Endothelial cell of umbilical vein (primary cell): ENCODE data around the gene KIF26B. TPM values are rescaled to one million over a fixed set of nuclear protein-coding genes. Genes with fewer than 3 reads are reported as not detected.

Experiments
- BruUV-seq: library from RNA; stranded (reverse); fragments of 400-500 nt; replicated peaks from 2 replicates; lab custom pipeline; 2021; lab: Mats Ljungman, UMichigan
- CTCF ChIA-PET: fragments of 300-600, 350-600 bp; sonication (Branson Sonifier 250); formaldehyde crosslinking; loops from one replicate; lab custom pipeline; 2021; ENCODE audit warnings: antibody characterized with exemption, inconsistent platforms; lab: Charles Lee
- POLR2A ChIA-PET: fragments of 300-600, 350-600 bp; sonication (Branson Sonifier 250); formaldehyde crosslinking; loops from one replicate; lab custom pipeline; 2021; ENCODE audit warnings: antibody characterized with exemption, inconsistent platforms; lab: Charles Lee
- DNase-seq: peaks from one replicate; pipeline ENCODE4 v3.0.0-alpha.2; 2011; ENCODE audit warnings: low read depth, low spot score
- FAIRE-seq: peaks from 2 replicates; lab custom pipeline; 2011; peaks lifted over from hg19 to GRCh38; lab: Jason Lieb, UNC
- H2AFZ ChIP-seq: 2 replicates; pipeline ENCODE4 v1.6.0; 2012; ENCODE audit warnings: low read depth, low read length, control low read depth, inconsistent platforms
- H3K27ac ChIP-seq: 2 replicates; pipeline ENCODE4 v1.5.1; 2011; ENCODE audit warnings: low read depth, mild to moderate bottlenecking, control low read depth, low read length, moderate library complexity; ENCODE audit not compliant: insufficient read depth
- H3K27me3 ChIP-seq, 2 experiments: 2 replicates each; pipeline versions ENCODE4 v1.6.0 to v1.6.1; 2011; ENCODE audit warnings: low read length in 2 of 2, mixed read lengths in 1 of 2; ENCODE audit not compliant: control insufficient read depth in 2 of 2, insufficient read depth in 2 of 2
- H3K36me3 ChIP-seq, 2 experiments: 2 replicates in 1 of 2; 3 replicates in 1 of 2; pipeline ENCODE4 v1.5.1; 2011; ENCODE audit warnings: low read length in 2 of 2, mild to moderate bottlenecking in 1 of 2, moderate library complexity in 1 of 2; ENCODE audit not compliant: control insufficient read depth in 2 of 2, insufficient read depth in 2 of 2; ENCODE audit errors: extremely low read depth in 1 of 2
- H3K4me1 ChIP-seq: 3 replicates; pipeline ENCODE4 v1.5.1; 2011; ENCODE audit warnings: mild to moderate bottlenecking, low read length; ENCODE audit not compliant: control insufficient read depth, insufficient read depth; ENCODE audit errors: extremely low read depth
- H3K4me2 ChIP-seq: 2 replicates; pipeline ENCODE4 v1.6.1; 2011; ENCODE audit warnings: low read length, control low read depth, mixed read lengths; ENCODE audit not compliant: insufficient read depth
- H3K4me3 ChIP-seq, 3 experiments: fragments of 200-600 bp in 1 of 3; sonication (generic), shearing (Covaris generic) in 1 of 3; replicated peaks in 1 of 3; 2 replicates each; pipeline ENCODE4 v1.5.1; 2011 to 2016; ENCODE audit warnings: control low read depth in 3 of 3, low read length in 3 of 3, mild to moderate bottlenecking in 2 of 3, inconsistent platforms in 1 of 3, low read depth in 1 of 3, moderate library complexity in 1 of 3; ENCODE audit not compliant: insufficient read depth in 1 of 3
- H3K79me2 ChIP-seq: 2 replicates; pipeline ENCODE4 v1.6.0; 2012; ENCODE audit warnings: low read length, inconsistent platforms; ENCODE audit not compliant: control insufficient read depth, insufficient read depth
- H3K9ac ChIP-seq: replicated peaks from 2 replicates; pipeline ENCODE3; 2011; ENCODE audit warnings: low read length, control low read depth; ENCODE audit not compliant: insufficient read depth; ENCODE audit errors: extremely low read depth
- H3K9me1 ChIP-seq: replicated peaks from 3 replicates; pipeline ENCODE4 v1.6.0; 2011; ENCODE audit warnings: mild to moderate bottlenecking, low read length; ENCODE audit not compliant: control insufficient read depth, insufficient read depth; ENCODE audit errors: extremely low read depth
- H3K9me3 ChIP-seq: replicated peaks from 2 replicates; pipeline ENCODE4 v1.5.1; 2012; ENCODE audit warnings: low read length, inconsistent platforms; ENCODE audit not compliant: control insufficient read depth, insufficient read depth
- H4K20me1 ChIP-seq: replicated peaks from 2 replicates; pipeline ENCODE3; 2011; ENCODE audit warnings: mild to moderate bottlenecking, low read length; ENCODE audit not compliant: control insufficient read depth, insufficient read depth; ENCODE audit errors: extremely low read depth
- EZH2 ChIP-seq: IDR thresholded peaks from 2 replicates; pipeline ENCODE4 v1.6.1; 2012; ENCODE audit warnings: borderline replicate concordance, low read depth, mild to moderate bottlenecking, moderate library complexity, low read length, inconsistent platforms; ENCODE audit not compliant: severe bottlenecking
- FOS ChIP-seq: IDR thresholded peaks from 2 replicates; pipeline ENCODE4 v1.6.1; 2011; ENCODE audit warnings: mild to moderate bottlenecking, low read length, moderate library complexity, borderline replicate concordance; ENCODE audit not compliant: insufficient read depth
- GATA2 ChIP-seq: IDR thresholded peaks from 2 replicates; pipeline ENCODE4 v1.7.0; 2011; ENCODE audit warnings: low read depth, mild to moderate bottlenecking, moderate library complexity, mixed read lengths, low read length; ENCODE audit not compliant: insufficient read length, insufficient read depth
- JUN ChIP-seq: IDR thresholded peaks from 2 replicates; pipeline ENCODE4 v1.6.1; 2011; ENCODE audit warnings: borderline replicate concordance, low read depth; ENCODE audit not compliant: insufficient read length, insufficient read depth
- MYC ChIP-seq: IDR thresholded peaks from one replicate; pipeline ENCODE4 v1.6.1; 2011; ENCODE audit warnings: mild to moderate bottlenecking, low read depth, low read length
- POLR2A ChIP-seq: IDR thresholded peaks from 2 replicates; pipeline ENCODE4 v1.6.1; 2012; ENCODE audit warnings: low read depth, mild to moderate bottlenecking, control low read depth, low read length
- POLR2AphosphoS5 ChIP-seq: IDR thresholded peaks from 2 replicates; pipeline ENCODE4 v1.6.1; 2012; ENCODE audit warnings: low read depth, mild to moderate bottlenecking, control low read depth, low read length, moderate library complexity; ENCODE audit not compliant: insufficient read depth
- dilution Hi-C: fragments of 300-500 bp; cut with MboI; formaldehyde crosslinking; loops from one replicate; pipeline ENCODE4 v1.15.0; 2019; ENCODE audit warnings: low sequenced_read_pairs; ENCODE audit not compliant: extremely low pct_ligation_motif_present
- intact Hi-C: fragments of 100-400 bp; cut with micrococcal nuclease; formaldehyde crosslinking; loops from one replicate; pipeline ENCODE4 v1.10.0; 2022
- polyA plus RNA-seq, 4 experiments: library from polyadenylated mRNA; depleted of rRNA in 3 of 4; stranded (reverse) in 3 of 4; unstranded in 1 of 4; fragments of >200 nt; gene quantifications; 2 replicates each; pipeline versions ENCODE4 v1.2.1 to v1.2.3, GENCODE V29; 2011 to 2012; ENCODE audit warnings: missing spikeins in 1 of 4
- total RNA-seq: library from RNA; stranded (reverse); gene quantifications from 2 replicates; pipeline ENCODE4 v1.2.3, GENCODE V29; 2021
- TF ChIP-seq, protein P1 (sequence below), 2 donors: IDR thresholded peaks; 1 replicate in 1 of 2; 2 replicates in 1 of 2; pipeline ENCODE4 v1.5.1; 2011; ENCODE audit warnings: low read length in 2 of 2, mild to moderate bottlenecking in 2 of 2, moderate library complexity in 2 of 2, control low read depth in 1 of 2, inconsistent platforms in 1 of 2, low read depth in 1 of 2; ENCODE audit not compliant: insufficient read depth in 1 of 2; ENCODE audit errors: extremely low read depth in 1 of 2
- TF ChIP-seq, protein P2 (sequence below): IDR thresholded peaks from 2 replicates; pipeline ENCODE4 v1.6.1; 2011; ENCODE audit not compliant: insufficient read depth, insufficient read length

KIF26B gene
- total and polyA plus RNA-seq, 2 donors (not counting 3 experiments of a cell fraction or from before 2014, with no cell fraction given) = 0.04 to 0.49 TPM

DNA sequence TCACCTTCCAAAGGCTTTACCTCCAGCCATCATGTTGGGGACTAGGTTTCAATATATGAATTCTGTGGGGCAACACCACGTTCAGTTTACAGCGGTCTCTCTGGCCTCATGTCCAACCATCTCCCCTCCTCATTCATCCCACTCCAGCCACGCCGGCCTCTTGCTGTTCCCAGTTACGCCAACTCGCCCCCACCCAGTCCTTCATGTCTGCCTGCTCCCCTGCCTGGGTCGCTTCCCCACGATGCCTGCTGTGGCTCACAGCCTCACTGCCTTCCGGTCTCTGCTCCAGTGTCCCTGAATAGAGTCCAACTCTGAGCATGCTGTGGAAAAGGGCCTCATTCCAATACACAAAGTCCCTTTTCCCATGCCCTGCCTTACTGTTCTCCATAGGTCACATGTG lies 193.8 kb downstream of the KIF26B start:
- H2AFZ ChIP-seq = no peak overlapping the region
- DNase-seq (no peak), FAIRE-seq (no peak)
- no TSS peak for BruUV-seq
- H3K4me1 ChIP-seq = no peaks in the 10 kb centered on the region
- H3K4me2 ChIP-seq = no peak overlapping the region
- CTCF ChIA-PET = no interaction called here
- H4K20me1 ChIP-seq = no peaks in the 10 kb centered on the region
- intact Hi-C loops = no loop called here
- no peaks in the 10 kb centered on the region for H3K9me3 ChIP-seq
- H3K36me3 ChIP-seq = no peaks in the 10 kb centered on the region
- H3K9me1 ChIP-seq = no peaks in the 10 kb centered on the region
- POLR2A ChIA-PET = no interaction called here
- H3K4me3 ChIP-seq = no peak overlapping the region
- no peaks in the 10 kb centered on the region for H3K79me2 ChIP-seq
- H3K9ac ChIP-seq = no peak overlapping the region
- TF ChIP-seq MYC = no peak
- TF ChIP-seq, protein P1, sequence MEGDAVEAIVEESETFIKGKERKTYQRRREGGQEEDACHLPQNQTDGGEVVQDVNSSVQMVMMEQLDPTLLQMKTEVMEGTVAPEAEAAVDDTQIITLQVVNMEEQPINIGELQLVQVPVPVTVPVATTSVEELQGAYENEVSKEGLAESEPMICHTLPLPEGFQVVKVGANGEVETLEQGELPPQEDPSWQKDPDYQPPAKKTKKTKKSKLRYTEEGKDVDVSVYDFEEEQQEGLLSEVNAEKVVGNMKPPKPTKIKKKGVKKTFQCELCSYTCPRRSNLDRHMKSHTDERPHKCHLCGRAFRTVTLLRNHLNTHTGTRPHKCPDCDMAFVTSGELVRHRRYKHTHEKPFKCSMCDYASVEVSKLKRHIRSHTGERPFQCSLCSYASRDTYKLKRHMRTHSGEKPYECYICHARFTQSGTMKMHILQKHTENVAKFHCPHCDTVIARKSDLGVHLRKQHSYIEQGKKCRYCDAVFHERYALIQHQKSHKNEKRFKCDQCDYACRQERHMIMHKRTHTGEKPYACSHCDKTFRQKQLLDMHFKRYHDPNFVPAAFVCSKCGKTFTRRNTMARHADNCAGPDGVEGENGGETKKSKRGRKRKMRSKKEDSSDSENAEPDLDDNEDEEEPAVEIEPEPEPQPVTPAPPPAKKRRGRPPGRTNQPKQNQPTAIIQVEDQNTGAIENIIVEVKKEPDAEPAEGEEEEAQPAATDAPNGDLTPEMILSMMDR (IDR thresholded peaks at IDR 0.05; ENCODE audit: extremely low read depth in 1 of 2, insufficient read depth in 1 of 2, low read depth in 1 of 2, low read length in 2 of 2) = no peak
- TF ChIP-seq POLR2A = no peak
- TF ChIP-seq EZH2 = no peak
- TF ChIP-seq, protein P2, sequence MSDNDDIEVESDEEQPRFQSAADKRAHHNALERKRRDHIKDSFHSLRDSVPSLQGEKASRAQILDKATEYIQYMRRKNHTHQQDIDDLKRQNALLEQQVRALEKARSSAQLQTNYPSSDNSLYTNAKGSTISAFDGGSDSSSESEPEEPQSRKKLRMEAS = no peak
- no peak for TF ChIP-seq FOS
- no peak for TF ChIP-seq GATA2
- TF ChIP-seq JUN = no peak
- no peak for TF ChIP-seq POLR2AphosphoS5
- no peaks in the 10 kb centered on the region for H3K27me3 ChIP-seq
- dilution Hi-C loops = no loop called here
- H3K27ac ChIP-seq = no peak overlapping the region
